Fibroblast of pulmonary artery (primary cell): ENCODE measurements around the gene LITAFD.

ENCODE experiments used
- DNase-seq: peaks from one replicate; pipeline ENCODE4 v3.0.0-alpha.2; 2010; ENCODE audit warnings: low read depth
- H3K4me3 ChIP-seq: replicated peaks from 2 replicates; pipeline ENCODE4 v1.5.1; 2011; ENCODE audit warnings: low read depth, mild to moderate bottlenecking, control low read depth, low read length, moderate library complexity
- CTCF ChIP-seq: IDR thresholded peaks from 2 replicates; pipeline ENCODE4 v1.5.1; 2011; ENCODE audit warnings: mild to moderate bottlenecking, control low read depth, low read length, inconsistent platforms; ENCODE audit errors: missing control alignments

LITAFD gene

GRCh38 chr16:8925455-8925854 is 43.3 kb downstream of the LITAFD start:
- no peak for DNase-seq
- no peak for TF ChIP-seq CTCF
- no peak overlapping the region for H3K4me3 ChIP-seq

- TF ChIP-seq CTCF = no peak
- DNase-seq = no peak
- no peak overlapping the region for H3K4me3 ChIP-seq
Observed at GRCh38 chr16:8926827-8927226, 44.7 kb downstream of the LITAFD start.

GRCh38 chr16:8928467-8928957 is 46.4 kb downstream of the LITAFD start:
- no peak overlapping the region for H3K4me3 ChIP-seq
- no peak for TF ChIP-seq CTCF
- DNase-seq = peak; percentile 71

- no peak for DNase-seq
- no peak overlapping the region for H3K4me3 ChIP-seq
- TF ChIP-seq CTCF = no peak
Observed at GRCh38 chr16:8929086-8929748, 47.1 kb downstream of the LITAFD start.

GRCh38 chr16:8931859-8932258 is 49.7 kb downstream of the LITAFD start:
- no peak for TF ChIP-seq CTCF
- H3K4me3 ChIP-seq = no peak overlapping the region
- DNase-seq = peak; percentile 79

- TF ChIP-seq CTCF = no peak
- DNase-seq = no peak
- no peak overlapping the region for H3K4me3 ChIP-seq
Observed at GRCh38 chr16:8934601-8935000, 52.5 kb downstream of the LITAFD start.
